HL-60 (cell line): ENCODE data around the gene EIPR1.

ENCODE experiments used
- DNase-seq, 2 experiments: peaks; one replicate each; pipeline ENCODE4 v3.0.0-alpha.2; 2010 to 2020; ENCODE audit warnings: low read depth in 1 of 2, low spot score in 1 of 2
- H3K27ac ChIP-seq: fragments of 250-450 bp; sonication (Bioruptor Pico); replicated peaks from 2 replicates; pipeline ENCODE4 v1.5.1; 2020; ENCODE audit warnings: mild to moderate bottlenecking, moderate library complexity
- H3K27me3 ChIP-seq: fragments of 250-450 bp; sonication (Bioruptor Pico); 2 replicates; pipeline ENCODE4 v1.5.1; 2021; ENCODE audit warnings: mild to moderate bottlenecking, moderate library complexity; ENCODE audit not compliant: insufficient read depth, poor library complexity, severe bottlenecking
- H3K4me3 ChIP-seq: replicated peaks from 2 replicates; pipeline ENCODE4 v1.5.1; 2011; ENCODE audit warnings: mild to moderate bottlenecking, control low read depth, low read length; ENCODE audit not compliant: insufficient read depth
- GABPA ChIP-seq: IDR thresholded peaks from 2 replicates; pipeline ENCODE4 v1.6.1; 2012; ENCODE audit warnings: low read depth
- POLR2AphosphoS5 ChIP-seq: IDR thresholded peaks from 2 replicates; pipeline ENCODE4 v1.6.1; 2012; ENCODE audit warnings: low read depth
- SPI1 ChIP-seq: IDR thresholded peaks from 2 replicates; pipeline ENCODE4 v1.6.1; 2012; ENCODE audit warnings: low read depth, mild to moderate bottlenecking, borderline replicate concordance
- TF ChIP-seq, protein P1 (sequence below): IDR thresholded peaks from 2 replicates; pipeline ENCODE4 v1.6.1; 2012; ENCODE audit warnings: low read depth; ENCODE audit not compliant: insufficient replicate concordance
- TF ChIP-seq, protein P2 (sequence below): IDR thresholded peaks from one replicate; pipeline ENCODE4 v1.5.1; 2011; ENCODE audit warnings: low read length, control low read depth, inconsistent platforms; ENCODE audit not compliant: insufficient read depth

Gene EIPR1

DNA sequence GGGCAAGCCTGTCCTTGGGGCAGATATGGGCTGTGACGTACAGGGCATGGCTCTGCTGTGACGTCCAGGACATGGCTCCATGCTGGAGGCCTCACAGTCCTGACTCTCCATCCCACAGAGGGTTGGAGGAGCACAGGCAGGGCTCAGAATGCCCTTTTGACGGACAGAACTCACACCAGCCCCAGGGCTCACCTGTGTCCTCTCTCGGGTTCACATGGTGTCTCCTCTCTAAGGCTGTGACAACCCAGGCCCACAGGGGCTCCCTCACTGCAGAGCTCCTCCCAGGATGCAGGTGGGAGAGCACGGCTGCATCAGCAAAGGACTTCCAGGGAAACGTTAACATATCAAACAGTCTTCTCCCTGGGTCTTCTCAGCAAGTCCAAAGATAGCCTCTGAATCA is 133.8 kb downstream of the EIPR1 start:
- H3K27me3 ChIP-seq: no peaks in the 10 kb centered on the region
- H3K27ac ChIP-seq: no peak overlapping the region
- no peak for DNase-seq
- no peak overlapping the region for H3K4me3 ChIP-seq
- TF ChIP-seq, protein P1, sequence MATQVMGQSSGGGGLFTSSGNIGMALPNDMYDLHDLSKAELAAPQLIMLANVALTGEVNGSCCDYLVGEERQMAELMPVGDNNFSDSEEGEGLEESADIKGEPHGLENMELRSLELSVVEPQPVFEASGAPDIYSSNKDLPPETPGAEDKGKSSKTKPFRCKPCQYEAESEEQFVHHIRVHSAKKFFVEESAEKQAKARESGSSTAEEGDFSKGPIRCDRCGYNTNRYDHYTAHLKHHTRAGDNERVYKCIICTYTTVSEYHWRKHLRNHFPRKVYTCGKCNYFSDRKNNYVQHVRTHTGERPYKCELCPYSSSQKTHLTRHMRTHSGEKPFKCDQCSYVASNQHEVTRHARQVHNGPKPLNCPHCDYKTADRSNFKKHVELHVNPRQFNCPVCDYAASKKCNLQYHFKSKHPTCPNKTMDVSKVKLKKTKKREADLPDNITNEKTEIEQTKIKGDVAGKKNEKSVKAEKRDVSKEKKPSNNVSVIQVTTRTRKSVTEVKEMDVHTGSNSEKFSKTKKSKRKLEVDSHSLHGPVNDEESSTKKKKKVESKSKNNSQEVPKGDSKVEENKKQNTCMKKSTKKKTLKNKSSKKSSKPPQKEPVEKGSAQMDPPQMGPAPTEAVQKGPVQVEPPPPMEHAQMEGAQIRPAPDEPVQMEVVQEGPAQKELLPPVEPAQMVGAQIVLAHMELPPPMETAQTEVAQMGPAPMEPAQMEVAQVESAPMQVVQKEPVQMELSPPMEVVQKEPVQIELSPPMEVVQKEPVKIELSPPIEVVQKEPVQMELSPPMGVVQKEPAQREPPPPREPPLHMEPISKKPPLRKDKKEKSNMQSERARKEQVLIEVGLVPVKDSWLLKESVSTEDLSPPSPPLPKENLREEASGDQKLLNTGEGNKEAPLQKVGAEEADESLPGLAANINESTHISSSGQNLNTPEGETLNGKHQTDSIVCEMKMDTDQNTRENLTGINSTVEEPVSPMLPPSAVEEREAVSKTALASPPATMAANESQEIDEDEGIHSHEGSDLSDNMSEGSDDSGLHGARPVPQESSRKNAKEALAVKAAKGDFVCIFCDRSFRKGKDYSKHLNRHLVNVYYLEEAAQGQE: no peak
- TF ChIP-seq, protein P2, sequence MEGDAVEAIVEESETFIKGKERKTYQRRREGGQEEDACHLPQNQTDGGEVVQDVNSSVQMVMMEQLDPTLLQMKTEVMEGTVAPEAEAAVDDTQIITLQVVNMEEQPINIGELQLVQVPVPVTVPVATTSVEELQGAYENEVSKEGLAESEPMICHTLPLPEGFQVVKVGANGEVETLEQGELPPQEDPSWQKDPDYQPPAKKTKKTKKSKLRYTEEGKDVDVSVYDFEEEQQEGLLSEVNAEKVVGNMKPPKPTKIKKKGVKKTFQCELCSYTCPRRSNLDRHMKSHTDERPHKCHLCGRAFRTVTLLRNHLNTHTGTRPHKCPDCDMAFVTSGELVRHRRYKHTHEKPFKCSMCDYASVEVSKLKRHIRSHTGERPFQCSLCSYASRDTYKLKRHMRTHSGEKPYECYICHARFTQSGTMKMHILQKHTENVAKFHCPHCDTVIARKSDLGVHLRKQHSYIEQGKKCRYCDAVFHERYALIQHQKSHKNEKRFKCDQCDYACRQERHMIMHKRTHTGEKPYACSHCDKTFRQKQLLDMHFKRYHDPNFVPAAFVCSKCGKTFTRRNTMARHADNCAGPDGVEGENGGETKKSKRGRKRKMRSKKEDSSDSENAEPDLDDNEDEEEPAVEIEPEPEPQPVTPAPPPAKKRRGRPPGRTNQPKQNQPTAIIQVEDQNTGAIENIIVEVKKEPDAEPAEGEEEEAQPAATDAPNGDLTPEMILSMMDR: no peak
- TF ChIP-seq POLR2AphosphoS5 (no peak), SPI1 (no peak), GABPA (no peak)

DNA sequence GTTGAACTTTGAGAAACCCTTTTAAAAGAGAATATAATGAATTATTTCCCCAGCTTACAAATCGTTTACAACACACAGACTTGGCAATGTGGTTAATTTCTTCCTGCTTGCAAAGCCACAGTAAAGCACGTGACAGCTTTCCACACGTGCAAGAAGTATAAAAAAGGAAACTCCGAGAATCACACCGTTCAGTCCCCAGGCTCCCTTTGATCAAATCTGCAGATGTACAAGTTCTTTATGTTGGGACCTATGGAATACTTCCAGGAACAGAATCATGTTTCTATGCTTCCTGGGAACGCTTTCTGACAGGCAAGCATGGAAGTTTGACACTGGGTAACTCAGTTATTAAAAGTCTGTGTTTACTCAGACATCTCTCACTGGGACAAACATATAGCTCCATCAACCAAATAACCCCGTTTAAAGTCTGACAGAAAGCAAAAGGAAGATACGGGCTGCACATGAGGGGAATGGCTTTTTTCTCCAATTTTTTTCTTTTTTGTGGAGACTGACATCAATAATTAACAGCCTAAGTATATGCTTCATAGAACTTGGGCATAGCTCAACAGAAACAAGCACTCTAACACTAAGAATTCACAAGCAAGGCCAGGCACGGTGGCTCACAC is 134.8 kb downstream of the EIPR1 start:
- Histone ChIP-seq H3K27me3 (no peaks in the 10 kb centered on the region), H3K4me3 (no peak overlapping the region), H3K27ac (no peak overlapping the region)
- peak; percentile 31 to 82 for DNase-seq
- peak; percentile 62; the same call in 1 of the 2 replicates for TF ChIP-seq POLR2AphosphoS5
- TF ChIP-seq, protein P2: no peak

DNA sequence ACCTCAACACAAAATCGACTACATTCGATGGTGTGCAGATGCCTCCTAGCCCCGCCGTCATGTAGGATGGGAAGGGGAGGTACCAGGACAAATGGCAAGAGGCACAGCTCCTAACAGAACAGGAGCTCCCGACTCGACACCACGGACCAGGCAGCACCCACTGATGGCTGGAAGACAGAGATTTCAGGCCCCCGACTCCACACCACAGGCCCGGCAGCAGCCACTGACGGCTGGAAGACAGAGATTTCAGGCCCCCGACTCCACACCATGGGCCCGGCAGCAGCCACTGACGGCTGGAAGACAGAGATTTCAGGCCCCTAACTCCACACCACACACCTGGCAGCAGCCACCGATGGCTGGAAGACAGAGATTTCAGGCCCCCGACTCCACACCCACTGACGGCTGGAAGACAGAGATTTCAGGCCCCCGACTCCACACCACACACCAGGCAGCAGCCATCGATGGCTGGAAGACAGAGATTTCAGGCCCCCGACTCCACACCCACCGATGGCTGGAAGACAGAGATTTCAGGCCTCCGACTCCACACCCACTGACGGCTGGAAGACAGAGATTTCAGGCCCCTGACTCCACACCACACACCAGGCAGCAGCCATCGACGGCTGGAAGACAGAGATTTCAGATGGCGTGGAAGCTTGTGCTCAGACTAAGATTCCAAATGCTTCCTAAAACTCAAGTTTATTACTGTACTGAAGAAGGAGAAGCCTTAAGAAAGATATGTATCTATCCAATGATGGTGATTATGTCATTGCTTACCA is 135.5 kb downstream of the EIPR1 start:
- no peak overlapping the region for H3K27ac ChIP-seq
- H3K27me3 ChIP-seq: no peaks in the 10 kb centered on the region
- TF ChIP-seq, protein P2: no peak
- no peak for TF ChIP-seq SPI1
- DNase-seq: no peak
- H3K4me3 ChIP-seq: no peak overlapping the region

DNA sequence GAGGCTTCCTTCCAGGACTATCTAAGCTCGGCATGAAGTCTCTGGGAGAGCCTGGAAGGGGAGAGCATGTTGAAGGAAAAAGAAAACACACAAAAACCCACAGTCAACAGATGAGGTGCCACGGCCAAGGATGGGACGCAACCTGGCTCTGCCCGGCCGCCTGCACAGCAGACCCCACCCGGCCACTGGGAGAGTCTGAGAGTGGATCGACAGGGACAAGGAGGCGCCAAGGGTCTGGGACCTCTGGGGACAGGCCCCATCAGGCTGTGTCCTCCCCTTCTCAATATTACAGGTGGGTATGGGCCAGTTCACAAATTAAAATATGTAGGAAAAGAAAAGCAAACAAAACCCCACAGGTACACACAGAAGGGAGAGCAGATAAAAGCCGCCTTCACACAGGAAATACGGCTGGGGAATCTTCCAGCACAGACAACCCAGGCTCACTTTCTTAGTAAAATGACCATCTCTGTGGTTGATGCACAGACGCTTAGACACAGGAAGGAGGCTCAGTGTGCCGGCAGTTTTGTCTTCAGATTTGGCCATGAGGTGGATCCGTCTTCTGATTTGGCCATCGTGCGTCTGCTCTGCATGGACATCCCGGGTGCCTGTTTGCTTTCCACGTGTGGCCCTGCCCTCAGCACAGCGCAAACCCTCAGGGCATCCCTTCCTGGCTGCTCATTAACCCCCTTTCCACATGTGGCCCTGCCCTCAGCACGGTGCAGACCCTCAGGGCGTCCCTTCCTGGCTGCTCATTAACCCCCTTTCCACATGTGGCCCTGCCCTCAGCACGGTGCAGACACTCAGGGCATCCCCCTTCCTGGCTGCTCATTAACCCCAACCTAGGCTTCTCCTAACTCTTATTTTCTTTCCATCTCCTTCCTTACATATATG is 138.4 kb downstream of the EIPR1 start:
- no peaks in the 10 kb centered on the region for H3K27me3 ChIP-seq
- H3K27ac ChIP-seq: no peak overlapping the region
- TF ChIP-seq SPI1: no peak
- no peak for TF ChIP-seq GABPA
- TF ChIP-seq POLR2AphosphoS5: no peak
- TF ChIP-seq, protein P1: no peak
- TF ChIP-seq, protein P2: no peak
- no peak overlapping the region for H3K4me3 ChIP-seq
- no peak for DNase-seq
